HG02943 (cell line): ENCODE measurements around the gene RAX2.

ENCODE experiments used
- ATAC-seq: cut with Tn5 transposase; IDR thresholded peaks from one replicate; pipeline ENCODE4 v1.9.1; 2021; ENCODE audit warnings: mild to moderate bottlenecking, low read depth, moderate library complexity; ENCODE audit not compliant: unreplicated experiment

RAX2 gene

DNA sequence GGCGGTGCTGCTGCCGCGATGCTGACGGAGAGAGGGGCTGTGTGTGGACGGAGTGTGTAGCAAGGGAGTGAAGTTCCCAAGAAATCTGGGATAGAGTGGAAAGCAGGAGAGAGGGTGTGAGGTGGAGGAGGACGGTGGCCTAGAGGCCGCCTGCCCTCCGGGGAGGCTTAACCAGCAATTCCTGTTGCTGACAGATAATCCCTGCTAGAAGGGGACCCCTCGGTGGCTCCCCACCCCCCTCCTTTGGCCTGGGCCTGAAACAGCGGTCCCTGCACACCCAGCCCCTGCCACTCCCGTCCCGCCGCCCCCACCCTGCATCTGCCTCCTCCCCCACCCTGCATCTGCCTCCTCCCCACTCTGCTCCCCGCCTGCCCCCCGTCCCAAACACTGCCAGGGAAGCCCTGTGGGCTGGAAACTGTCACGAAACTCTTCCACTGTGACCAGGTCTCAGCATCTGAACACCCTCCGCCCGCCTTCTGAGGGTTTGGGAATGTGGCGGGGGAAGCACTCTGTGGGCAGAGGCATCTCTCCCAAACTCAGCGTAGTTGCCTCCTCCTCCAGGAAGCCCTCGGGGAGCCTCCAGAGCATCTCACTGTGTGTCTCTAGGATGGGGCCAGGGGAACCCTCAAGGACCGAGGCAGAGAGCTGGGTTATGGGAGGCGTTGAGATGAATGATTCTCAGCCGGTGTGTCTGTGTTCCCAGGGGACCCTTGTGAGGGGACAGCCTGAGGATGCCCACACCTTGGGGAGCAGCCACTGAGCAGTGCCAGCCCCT is 31.3 kb upstream of the RAX2 start:
- no peak for ATAC-seq

DNA sequence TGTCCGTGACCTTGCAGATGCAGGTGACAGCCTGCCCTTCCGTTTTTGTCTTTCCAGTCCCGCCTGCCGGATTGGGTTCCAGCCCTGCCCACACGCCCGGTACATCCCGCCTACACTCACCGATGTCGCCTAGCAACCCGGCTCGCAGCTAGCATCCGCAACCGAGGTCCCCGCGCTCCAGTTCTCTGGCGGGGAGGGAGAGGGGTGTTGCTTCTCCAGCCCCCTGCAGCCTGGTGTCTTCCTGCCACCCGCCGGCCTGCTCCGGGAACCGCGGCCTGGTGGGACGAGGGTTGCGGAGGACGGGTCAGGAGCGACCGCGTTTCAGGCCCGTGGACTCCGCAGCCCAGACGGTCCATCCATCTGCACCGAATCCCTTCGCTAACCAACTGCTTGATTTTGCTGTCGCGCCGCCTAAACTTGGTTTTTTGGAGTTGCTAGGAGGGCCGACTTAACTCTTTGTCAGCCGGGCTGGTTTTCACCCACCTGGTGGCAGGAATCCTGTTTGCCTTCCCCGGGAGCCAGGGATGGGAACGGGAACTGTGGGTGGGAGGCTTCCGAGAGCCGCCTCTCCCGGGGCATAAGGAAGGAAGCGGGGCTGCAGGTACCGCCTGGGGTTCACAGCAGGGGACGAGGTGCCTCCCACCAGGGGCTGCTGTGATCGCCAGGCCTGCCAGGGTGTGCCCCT is 29.5 kb upstream of the RAX2 start:
- no peak for ATAC-seq

DNA sequence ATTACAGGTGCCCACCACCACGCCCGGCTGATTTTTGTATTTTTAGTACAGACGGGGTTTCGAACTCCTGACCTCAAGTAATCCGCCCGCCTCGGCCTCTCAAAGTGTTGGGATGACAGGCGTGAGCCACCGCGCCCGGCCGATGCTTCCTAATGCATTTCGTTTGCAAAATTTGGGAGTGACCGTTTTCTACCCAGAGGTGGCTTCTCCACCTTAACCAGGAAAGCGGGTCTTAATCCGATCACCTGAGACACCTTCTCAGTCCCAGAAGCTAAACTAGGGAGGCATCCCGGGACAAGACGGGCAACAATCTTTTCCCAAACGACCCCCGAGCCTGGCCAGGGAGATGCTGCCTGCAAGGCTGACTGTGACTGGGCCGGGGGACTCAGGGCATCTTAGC is 29.0 kb upstream of the RAX2 start:
- ATAC-seq, result no peak

DNA sequence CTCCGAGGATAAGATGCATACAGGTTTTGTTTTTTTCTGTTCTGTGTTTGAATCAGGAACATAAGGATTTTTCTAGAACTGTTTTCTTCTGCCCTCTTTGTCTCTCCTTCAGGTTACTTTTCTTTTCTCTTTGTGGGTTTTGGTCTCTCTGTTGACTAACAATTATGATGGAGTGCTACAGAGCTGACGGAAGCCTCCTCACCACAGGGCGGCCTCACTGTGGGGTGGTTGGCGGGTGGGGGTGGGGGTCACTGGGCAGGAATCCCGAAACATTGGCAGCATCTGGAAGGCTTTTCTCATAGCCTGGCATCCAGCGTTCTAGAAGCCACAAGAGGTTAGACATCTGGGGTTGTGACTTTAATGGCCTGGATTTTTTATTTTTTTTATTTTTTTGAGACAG is 26.1 kb upstream of the RAX2 start:
- ATAC-seq, result no peak

DNA sequence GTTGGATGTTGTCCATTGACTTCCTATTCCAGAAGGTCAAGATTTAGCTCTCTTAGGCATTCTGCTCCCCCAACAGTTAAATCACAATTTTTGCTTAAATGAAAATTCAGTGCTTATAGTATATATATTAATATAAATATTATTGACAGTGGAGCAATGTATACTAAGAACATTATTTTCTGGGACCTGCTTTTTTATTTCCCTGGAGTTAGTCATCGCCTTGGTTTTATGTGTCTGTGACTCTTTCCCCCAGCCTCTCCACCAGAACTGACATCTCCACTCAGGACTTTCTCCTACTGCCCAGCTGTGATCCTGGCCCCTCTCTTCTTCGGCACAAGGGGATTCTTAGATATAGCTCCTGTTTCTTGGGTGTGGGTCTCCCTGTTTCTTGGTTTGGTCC is 24.3 kb upstream of the RAX2 start:
- ATAC-seq, result no peak

DNA sequence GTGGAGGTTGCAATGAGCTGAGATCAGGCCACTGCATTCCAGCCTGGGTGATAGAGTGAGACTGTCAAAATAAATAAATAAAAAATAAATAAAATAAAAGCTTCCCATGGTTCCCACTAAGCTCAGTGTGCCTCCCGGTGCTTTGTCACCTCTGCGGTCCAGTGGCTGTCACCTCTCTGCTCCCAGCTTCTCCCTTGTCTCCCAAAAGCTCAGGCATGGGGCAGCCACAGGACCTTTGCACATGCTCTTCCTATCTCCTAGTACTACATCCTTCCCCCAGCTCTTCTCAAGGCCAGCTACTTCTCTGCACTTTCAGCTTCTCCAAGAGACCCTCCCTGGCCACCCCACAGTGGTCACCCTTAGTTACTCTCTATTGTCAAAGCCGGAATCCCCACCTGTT is 21.8 kb upstream of the RAX2 start:
- ATAC-seq, result no peak

DNA sequence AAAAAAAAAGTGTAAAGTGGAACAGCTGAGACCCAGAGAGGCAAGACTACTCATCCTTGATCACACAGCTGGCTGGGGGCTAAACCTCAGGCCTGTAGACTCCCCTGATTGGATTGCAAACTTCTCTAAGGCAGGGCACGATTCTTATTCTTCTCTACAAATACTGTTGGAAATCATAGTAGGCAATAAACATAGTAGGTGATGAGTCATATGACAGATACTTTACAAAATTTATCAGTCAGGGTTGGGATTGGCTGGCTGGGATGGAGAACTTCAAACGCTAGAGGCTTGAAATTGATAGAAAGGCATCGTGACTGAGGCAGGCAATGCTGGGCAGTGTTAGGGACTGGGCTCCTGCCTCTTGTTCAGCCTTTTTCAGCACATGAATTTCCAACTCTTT is 20.1 kb upstream of the RAX2 start:
- ATAC-seq, result no peak

DNA sequence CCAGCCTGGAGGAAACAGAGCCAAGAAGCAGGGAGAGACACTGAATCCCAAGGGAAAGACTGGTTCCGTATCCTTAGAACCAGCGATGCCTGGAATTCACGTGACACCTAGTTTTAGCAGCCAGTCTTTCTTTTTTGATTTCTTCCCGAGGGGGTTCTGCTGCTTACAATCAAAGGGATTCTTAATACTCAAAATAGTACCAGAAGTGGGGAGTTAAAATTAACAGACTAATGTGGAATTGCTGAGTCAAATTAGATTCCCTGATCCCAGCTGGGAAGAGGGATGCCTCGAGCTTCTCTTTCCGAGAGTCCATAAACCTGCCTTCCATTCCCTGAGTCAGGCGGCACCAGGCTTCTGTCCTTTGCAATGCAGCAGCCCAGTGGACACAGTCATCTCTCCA is 18.9 kb upstream of the RAX2 start:
- ATAC-seq, result no peak

DNA sequence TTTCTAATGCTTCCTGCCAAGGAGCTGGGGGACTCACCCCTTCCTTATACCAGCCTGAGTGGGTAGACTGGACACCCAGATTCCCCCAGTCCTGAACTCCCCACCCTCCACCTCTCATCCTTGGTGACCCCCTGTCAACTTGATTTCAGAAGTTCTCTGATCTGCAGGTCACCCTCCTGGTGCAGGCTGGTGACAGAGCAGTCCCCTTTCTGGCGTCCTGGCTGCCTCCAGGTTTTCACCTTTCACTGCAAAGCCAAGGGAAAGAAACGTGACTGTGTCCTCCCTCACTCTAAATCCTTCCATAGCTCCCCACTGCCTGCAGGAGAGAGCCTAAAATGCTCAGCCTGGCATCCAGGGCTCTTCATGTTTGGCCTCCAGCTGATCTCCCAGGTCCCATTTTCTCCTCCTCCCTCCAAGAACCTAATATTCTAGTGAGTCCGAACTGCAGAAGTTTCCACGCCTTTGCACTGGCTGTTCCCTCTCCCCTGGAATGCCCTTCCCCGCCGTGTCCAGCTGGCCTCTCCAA is 18.2 kb upstream of the RAX2 start:
- ATAC-seq, result no peak

DNA sequence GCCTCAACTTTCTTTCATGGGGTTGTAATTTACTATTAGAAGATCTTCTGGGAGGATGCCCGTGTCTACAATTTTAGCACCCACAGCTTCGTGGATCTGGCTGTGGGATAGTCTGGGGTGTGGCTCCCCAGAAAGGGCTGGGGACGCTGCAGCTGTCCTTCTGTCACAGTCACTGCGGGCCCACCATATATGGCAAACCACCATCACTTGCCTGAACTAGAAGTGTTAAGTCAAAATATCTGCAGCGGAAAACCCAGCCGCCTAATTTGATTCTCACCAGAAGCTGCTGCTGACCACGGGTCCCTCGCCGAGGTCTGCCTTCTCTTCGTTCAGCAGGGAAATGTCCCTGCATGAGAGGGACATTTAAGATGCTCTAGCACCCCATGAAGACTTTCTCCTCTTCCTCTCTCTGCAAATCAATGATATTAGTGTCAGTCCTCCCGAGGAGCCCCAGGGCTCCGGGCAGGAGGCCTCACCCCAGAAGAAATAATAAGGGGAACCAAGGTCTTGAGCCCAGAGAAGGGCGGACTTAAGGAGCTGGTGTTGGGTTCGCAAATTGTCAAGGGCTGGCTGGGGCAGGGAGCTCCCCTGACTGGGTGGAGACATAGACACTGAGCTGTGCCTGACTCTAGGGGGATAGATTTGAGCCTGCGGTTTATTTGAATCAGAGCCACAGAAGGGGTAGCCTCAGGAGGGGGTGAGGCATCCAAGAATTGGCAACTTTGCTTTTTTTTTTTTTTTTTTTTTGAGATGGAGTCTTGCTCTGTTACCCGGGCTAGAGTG is 17.2 kb upstream of the RAX2 start:
- ATAC-seq, result no peak

DNA sequence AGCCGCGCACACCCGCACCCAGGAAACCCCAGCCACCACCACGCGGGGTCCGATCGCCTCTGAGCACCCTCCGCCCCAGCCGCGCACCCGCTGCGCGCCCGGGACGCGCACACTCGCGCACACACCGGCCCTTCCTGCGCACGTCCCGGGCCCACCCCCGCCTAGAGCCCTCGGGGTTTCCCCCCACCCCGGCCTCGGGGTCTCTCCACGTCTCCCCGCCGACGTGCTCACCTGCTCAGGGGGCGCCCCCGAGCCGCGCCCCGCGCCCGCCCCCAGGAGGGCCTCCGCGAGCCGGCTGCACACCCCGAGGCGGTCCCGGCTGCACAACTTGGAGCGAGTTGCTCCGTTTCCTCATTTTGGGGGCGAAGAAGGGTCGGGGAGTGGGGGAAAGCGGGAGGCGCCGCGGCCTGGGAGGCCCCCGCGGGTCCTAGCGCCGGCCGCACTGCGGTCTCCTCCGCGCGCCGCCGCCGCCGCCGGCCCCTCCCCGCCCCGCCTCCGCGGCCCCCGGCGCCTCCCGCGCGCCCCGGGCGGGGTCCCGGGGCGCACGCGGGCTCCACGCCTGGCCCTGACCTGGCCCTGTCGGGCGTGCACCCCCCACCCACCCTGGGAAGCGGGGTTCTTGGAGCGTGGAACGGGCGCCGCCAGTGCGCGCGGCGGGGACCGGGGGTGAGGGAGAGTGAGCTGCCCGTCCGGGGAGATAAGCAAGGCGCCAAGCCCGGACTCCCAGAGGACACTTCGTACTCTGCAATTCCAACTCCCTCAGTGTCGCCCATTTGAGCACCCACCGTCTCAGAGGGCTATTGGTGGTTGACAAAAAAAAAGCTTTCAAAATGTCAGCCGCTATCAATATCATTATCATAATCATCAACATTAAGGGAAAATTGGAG is 14.2 kb upstream of the RAX2 start, which contains the start of gene MATK:
MATK (minus strand) TSS at position 444 of the 887 bp plus-strand sequence. CDS start 1,246 bp downstream, outside the sequence.
- no peak for ATAC-seq

DNA sequence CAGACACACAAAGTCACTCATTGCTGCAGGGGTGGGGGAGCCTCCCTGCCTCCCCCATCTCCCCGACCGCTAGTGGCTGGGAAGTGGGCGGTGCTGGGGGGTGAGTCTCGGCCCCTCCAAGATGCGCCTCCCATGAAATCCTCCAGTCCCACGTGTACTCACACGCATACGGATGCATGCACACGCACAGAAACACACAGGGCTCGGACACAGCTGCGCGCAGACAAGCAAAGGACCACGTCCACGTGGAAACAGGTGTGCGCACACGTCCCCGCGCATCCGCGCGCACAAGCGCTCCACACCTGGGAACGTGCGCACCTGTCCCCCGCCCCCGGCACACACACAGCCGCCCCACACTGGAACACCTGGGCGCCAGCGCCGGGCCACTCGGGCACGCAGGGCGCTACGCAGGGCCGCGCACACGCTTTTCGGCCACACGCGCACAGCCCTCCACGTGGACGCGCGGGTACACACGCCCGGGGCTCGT is 13.5 kb upstream of the RAX2 start:
- ATAC-seq, result no peak

DNA sequence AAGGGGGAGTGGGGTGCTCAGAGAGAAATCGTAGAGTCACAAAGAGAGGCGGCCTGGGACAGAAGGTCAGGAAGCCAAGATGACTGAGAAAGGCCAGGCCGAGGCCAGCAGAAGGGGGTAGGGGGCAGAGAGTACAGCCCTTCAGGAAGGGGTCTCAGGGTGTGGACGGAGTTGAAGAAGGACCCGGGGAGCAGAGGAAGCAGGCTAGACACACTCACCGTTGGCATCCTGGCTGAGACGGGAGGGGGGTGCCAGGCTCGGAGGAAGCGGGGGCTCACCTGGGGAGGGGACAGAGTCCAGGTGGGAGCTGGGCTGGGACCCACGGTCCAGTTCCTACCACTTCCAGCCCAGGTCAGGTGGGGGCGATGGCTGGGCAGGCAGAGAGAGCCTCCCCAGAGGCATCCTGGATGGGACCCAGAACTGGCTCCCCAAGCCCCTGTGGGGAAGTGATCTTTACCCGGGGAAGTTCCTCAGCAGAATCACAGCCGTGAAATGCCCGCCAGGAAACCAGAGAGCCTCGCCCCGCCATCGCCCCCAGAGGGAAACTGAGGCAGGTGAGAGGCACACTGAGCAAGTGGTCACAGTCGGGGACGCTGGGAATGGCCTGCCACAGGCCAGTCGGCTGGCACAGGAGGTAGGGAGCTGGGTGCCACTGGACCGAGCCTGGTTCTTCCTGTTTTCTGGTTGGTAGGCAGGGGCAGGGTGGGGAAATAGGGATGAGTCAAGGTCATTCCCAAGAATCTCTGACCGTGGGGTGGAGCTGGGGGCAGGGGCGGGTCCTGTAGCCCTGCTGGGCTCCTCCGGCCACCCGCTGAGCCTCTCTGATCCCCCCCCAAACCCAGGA is 12.8 kb upstream of the RAX2 start:
- no peak for ATAC-seq

DNA sequence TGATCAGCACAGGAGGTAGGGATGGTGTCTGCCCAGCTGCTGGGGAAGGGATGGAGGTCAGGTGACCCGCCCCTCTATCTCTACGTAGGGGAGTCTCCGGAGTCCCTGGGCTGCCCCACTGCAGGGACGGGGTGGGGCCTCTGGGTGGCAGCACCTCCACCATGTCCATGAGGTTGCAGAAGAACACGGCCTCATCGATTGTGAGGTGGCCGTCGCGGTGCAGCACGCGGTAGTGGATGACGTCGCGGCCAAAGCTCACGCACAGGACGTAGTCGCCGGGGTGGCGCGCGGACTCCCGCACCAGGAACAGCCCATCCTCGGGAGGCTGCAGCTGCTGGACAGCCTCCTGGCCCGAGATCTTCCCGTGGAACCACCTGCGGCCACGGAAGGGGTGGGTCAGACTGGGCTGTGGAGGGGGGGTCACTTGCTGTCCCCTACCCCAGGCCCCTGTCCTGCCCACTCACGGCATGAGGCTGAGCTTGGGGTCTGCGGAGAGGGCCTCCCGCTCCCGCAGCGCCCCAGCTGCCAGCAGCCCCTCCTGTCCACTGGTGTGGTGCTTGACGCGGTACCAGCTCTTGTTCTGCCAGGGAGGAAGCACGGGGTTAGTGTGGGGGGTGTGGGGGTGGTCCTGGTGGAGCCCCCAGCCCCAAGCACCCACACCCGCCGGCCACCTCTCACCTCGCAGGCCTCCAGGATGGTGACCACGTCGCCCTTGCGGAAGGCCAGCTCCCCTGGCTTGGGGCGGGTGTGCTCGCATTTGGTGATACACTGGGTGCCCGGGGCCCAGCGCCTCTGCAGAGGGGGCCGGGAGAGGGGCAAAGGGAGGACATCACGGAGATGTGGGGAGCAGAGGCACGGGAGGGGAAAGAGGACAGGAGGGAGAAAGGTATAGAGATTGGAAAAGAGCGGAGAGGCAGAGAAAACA is 11.9 kb upstream of the RAX2 start:
- no peak for ATAC-seq

DNA sequence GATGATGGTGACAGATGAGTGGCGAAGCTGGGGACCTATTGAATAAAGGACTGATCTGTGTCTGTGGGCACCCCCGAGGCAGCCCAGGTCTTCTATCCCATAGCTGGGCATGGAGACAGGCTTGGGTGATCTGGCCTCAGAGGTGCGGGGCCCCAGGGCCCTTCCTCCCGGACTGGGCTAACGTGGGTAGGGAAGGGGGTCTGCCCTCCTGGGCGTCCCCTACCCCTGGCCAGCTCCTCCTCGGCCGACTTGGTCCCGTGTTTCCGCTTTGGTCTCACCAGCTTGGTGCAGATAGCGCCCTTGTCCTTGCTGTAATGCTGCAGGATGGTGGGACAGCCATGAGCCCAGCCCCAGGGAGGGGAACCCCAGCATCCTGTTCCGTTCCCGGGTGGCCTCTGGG is 10.9 kb upstream of the RAX2 start:
- no peak for ATAC-seq

DNA sequence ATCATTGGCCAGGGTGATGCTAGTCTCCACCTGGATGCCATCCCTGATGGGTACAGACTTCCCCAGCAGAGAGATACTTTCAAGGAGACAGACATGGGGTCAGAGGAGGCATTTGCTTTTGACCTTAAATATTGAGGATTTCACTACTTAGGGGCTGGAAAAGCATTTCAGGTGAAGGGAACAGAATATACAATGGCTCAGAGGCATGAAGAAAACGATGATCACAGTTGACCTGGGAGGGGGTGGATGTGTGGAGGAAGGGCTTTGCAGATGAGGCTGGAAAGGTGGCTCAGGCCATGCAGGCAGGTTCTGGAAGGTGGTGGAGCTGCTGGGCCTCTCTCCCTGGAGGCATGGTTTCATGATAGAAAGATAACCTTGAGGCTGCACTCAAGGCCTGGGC is 10.3 kb upstream of the RAX2 start:
- ATAC-seq, result no peak

DNA sequence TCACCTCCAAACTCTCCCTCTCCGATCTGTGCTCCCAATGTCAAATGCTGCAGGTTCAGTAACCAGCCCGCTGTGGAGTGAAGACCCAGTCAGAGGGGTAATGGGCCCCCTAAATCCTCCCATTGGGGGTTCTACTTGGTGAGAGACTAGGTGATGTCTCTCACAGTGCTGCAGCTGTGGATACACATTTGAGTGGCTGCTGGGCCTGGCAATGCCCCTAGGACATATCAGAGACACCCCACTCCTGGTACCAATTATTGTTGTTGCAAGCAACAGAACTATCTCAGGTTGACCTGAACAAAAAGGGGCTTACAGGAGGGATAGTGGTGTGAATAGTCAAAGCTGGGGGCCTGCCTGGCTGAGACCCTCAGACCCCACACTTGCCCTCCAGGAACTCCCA is 9.6 kb upstream of the RAX2 start:
- ATAC-seq, result no peak

DNA sequence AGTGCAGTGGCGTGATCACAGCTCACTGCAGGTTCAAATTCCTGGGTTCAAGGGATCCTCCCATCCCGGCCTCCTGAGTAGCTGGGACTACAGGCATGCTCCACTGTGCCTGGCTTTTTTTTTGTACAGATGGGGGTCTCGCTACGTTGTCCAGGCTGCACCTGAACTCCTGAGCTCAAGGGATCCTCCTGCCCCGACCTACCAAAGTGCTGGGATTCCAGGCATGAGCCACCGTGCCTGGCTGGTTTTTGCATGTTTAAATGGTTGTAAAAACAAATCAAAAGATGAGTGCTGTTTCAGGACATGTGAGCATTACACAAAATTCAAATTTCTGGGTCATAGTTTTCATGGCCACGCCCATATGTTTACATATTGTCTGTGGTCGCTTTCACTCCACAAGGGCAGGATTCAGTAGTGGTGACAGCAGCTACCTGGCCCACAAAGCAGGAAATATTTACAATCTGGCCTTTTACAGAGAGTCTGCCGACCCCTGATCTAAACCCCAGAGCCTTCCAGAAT is 8.8 kb upstream of the RAX2 start:
- ATAC-seq, result no peak
